Heart left ventricle (tissue), 13 donors: ENCODE data around the gene NEURL1.

Experiments used
- POLR2A ChIP-seq, 2 donors: fragments of 450-650 bp; IDR thresholded peaks; one replicate each; pipeline ENCODE4 v1.6.1; 2017; ENCODE audit warnings: antibody characterized with exemption in 2 of 2, mild to moderate bottlenecking in 2 of 2, moderate library complexity in 2 of 2
- TF ChIP-seq, protein P1 (sequence below), 12 donors: fragments of 200-600 bp; sonication (generic) in 4 of 12; IDR thresholded peaks; one replicate each; pipeline versions ENCODE4 v1.5.0 to v1.8.0; 2018 to 2022; ENCODE audit warnings: antibody characterized with exemption in 12 of 12, mild to moderate bottlenecking in 5 of 12
- donor health status: ischemic (EF 13 %, LVEDD 7.1; RV severe dilation, severe dysfunction).
- donor health status: DM: no; HTN: yes; CAD: no.
- donor health status: DM: no; HTN: no; CAD: no.
- donor health status: ischemic (EF 25% LVEDD 6.9; RV normal size, moderate dysfunction).
- donor health status: ischemic (EF 25% LVEDD 5.7; RV mildly dilated, moderate dysfunction).
- donor health status: ischemic (EF 35%, LVEDD 5.7; RV mildly dilated, moderate dysfunction).
- donor health status: nonischemic (EF 11% LVEDD 7.7; RV severe dilation, severe dysfunction).
- donor health status: DM: yes; HTN: yes; CAD: no.
- donor health status: PGD.
- donor health status: ischemic (EF 29% LVEDD 5.4; RV normal size, mild dysfunction).
- donor health status: nonischemic (EF 23%, LVEDD 6.1; RV moderate dilation, normal function).

DNA sequence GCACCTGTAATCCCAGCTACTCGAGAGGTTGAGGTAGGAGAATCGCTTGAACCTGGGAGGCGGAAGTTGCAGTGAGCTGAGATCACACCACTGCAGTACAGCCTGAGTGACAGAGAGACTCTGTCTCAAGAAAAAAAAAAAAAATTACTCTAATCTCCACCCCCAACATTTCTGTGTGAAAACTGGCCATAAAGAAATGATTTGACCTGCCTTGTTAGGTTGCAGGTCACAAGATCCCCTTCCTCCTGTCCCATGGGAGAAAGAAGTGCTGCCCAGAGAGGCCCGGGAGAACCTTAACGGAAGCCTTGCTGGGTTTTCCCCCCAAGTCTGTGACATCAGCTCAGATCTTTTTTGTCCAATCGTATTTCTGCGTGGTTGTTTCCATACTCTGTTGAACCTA is 26.1 kb upstream of the NEURL1 start:
- TF ChIP-seq, protein P1, sequence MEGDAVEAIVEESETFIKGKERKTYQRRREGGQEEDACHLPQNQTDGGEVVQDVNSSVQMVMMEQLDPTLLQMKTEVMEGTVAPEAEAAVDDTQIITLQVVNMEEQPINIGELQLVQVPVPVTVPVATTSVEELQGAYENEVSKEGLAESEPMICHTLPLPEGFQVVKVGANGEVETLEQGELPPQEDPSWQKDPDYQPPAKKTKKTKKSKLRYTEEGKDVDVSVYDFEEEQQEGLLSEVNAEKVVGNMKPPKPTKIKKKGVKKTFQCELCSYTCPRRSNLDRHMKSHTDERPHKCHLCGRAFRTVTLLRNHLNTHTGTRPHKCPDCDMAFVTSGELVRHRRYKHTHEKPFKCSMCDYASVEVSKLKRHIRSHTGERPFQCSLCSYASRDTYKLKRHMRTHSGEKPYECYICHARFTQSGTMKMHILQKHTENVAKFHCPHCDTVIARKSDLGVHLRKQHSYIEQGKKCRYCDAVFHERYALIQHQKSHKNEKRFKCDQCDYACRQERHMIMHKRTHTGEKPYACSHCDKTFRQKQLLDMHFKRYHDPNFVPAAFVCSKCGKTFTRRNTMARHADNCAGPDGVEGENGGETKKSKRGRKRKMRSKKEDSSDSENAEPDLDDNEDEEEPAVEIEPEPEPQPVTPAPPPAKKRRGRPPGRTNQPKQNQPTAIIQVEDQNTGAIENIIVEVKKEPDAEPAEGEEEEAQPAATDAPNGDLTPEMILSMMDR (IDR thresholded peaks at IDR 0.05): no peak
- TF ChIP-seq POLR2A (IDR thresholded peaks at IDR 0.05): no peak
